T-helper 22 cell (primary cell): ENCODE data around the gene HIC1.

Experiments
- DNase-seq: peaks from one replicate; pipeline ENCODE4 v3.0.0-alpha.2; 2020; ENCODE audit warnings: low read depth

Gene HIC1

GRCh38 chr17:2048805-2049204, 6.1 kb upstream of the HIC1 start:
- DNase-seq: no peak

DNA sequence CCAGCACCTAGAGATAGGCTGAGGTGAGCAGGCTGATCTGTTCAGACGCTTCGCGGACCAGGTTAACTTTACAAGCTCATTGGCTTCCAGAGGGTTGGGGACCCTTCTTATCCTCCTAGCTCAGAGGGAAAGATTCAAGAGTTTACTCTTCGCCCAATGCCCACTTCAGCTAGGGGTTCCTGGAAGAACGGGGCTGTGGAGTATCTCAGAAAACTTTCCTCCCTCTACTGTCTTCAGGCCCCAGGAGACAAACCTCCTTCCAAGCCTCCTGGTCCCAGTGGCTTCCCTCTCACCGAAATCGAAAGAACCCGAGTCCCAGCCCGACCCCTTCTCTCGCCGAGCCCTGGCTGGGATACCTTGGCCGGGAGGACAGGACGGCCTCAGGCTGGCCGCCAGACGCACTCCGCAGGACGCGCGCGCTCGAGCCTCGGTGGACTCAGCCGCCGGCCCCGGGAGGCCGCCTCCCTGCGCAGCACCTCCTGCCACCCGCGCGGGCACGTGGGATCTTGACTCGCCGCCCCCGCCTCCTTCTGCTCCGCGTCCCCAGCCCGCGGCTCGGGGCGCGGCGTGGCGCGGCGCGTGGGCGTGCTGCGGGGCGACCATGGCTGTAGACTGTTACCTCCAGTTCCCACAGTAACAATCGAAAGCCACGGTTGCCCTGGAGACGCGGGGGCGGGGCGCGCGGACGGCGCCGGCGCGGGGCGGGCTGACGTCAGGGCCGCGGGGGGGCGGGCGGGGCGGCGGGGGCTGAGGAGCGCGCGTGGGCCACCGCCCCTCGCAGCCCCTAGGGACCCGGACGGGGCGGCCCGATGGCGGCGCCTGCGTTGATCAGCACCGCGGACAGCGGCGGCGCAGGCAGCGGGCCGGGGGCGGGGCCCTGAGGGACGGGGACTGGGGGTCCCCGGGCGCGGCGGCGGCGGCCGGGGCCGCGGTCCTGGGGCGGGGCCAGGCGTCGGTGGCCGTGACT, 5.3 kb upstream of the HIC1 start:
- peak; percentile 81 for DNase-seq

GRCh38 chr17:2050300-2051060, 4.4 kb upstream of the HIC1 start:
- peak; percentile 66 for DNase-seq

GRCh38 chr17:2051061-2051932, 3.6 kb upstream of the HIC1 start:
- no peak for DNase-seq

- DNase-seq: no peak
Measured at GRCh38 chr17:2051933-2052559, 2.9 kb upstream of the HIC1 start.

GRCh38 chr17:2053380-2054261, 1.3 kb upstream of the HIC1 start:
- DNase-seq: peak; percentile 69

GRCh38 chr17:2054262-2054511, 716 bp upstream of the HIC1 start:
- no peak for DNase-seq

- DNase-seq: no peak
Measured at GRCh38 chr17:2055292-2056205, 646 bp downstream of the HIC1 start.

GRCh38 chr17:2056206-2057174, 1.6 kb downstream of the HIC1 start:
- no peak for DNase-seq

- DNase-seq: no peak
Measured at GRCh38 chr17:2057175-2057759, 2.4 kb downstream of the HIC1 start.

DNA sequence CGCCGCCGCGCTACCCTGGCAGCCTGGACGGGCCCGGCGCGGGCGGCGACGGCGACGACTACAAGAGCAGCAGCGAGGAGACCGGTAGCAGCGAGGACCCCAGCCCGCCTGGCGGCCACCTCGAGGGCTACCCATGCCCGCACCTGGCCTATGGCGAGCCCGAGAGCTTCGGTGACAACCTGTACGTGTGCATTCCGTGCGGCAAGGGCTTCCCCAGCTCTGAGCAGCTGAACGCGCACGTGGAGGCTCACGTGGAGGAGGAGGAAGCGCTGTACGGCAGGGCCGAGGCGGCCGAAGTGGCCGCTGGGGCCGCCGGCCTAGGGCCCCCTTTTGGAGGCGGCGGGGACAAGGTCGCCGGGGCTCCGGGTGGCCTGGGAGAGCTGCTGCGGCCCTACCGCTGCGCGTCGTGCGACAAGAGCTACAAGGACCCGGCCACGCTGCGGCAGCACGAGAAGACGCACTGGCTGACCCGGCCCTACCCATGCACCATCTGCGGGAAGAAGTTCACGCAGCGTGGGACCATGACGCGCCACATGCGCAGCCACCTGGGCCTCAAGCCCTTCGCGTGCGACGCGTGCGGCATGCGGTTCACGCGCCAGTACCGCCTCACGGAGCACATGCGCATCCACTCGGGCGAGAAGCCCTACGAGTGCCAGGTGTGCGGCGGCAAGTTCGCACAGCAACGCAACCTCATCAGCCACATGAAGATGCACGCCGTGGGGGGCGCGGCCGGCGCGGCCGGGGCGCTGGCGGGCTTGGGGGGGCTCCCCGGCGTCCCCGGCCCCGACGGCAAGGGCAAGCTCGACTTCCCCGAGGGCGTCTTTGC, 3.1 kb downstream of the HIC1 start:
- DNase-seq: no peak

GRCh38 chr17:2058586-2059546, 4.0 kb downstream of the HIC1 start:
- DNase-seq: no peak

DNA sequence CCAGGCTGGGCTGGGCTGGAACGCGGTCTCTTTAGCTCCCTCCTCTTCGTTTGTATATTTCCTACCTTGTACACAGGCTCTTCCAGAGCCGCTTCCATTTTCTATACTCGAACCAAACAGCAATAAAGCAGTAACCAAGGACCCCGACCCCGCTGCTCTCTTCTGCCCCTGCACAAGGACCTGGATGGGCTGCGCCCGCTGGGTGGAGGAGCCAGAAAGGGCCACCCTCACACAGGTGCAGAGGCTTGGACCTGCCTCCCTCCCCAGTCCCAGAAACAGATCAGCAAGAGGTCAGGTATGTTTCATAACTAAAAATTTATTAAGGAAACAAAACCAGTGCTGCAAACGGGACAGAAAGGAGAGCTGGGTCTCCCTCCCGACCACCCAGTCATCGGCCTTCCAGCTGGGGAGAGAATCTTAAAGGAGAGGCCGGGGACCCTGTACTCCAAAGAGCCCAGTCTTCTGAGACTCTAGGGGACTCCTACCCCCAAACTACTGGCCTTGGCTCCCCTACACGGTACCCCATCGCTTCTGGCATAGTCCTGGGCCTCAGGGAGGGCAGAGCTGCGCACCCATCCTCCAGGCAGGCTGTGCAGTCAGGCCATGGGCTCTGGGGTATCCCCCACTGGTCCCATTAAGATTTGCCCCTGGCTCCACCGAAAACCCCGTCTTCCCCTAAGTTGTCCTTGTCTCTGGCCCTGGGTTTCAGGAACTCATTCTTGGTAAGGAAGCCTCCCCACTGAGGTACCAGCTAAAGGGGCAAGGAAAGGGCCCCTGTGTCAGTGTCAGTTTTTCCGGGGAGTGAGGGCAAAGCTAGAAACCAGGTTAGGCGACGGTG, 4.9 kb downstream of the HIC1 start:
- no peak for DNase-seq

DNA sequence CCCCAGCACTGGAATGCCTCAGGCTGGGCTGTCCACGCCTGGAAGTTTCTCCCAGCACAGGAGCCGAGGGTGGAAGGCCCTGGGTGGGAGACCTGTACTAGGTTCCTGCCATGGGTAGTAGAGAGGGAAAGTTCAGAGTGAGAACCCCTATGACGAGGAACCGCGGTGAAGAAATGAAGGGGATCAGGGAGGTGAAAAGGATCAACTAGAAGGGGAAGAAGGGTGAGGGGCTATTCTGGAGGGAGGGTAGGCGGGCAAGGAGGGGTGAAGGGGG, 5.4 kb downstream of the HIC1 start:
- DNase-seq: no peak

GRCh38 chr17:2060681-2061440, 6.0 kb downstream of the HIC1 start:
- no peak for DNase-seq
